HCT116 (cell line): ENCODE data around the gene HOXB1. TPM values are rescaled to one million over a fixed set of nuclear protein-coding genes. Genes with fewer than 3 reads are reported as not detected.

Experiments used
- ATAC-seq: fragments of 200-7000 bp; cut with Tn5 transposase; 2 replicates; pipeline ENCODE4 v1.9.1; 2020; ENCODE audit warnings: mild to moderate bottlenecking, moderate library complexity
- BruUV-seq: library from RNA; stranded (reverse); fragments of 400-500 nt; replicated peaks from 2 replicates; lab custom pipeline; 2021; lab: Mats Ljungman, UMichigan
- CTCF ChIA-PET: fragments of 300-600 bp; sonication (Branson Sonifier 250); formaldehyde crosslinking; loops from one replicate; lab custom pipeline; 2021; ENCODE audit warnings: antibody characterized with exemption; lab: Charles Lee
- POLR2A ChIA-PET: fragments of 300-600, 350-600 bp; sonication (Branson Sonifier 250); formaldehyde crosslinking; loops from one replicate; lab custom pipeline; 2021; ENCODE audit warnings: antibody characterized with exemption; lab: Charles Lee
- RAD21 ChIA-PET, 2 experiments: fragments of 300-600 bp; sonication (Branson Sonifier 250); formaldehyde crosslinking; loops; one replicate each; lab custom pipeline; 2023; ENCODE audit warnings: low total read pairs in 2 of 2; ENCODE audit not compliant: uncharacterized antibody in 2 of 2, unreplicated experiment in 2 of 2, low non-redundant PET in 1 of 2; lab: Charles Lee
- DNase-seq: peaks from one replicate; pipeline ENCODE4 v3.0.0-alpha.2; 2010; ENCODE audit warnings: low read depth, low spot score
- H2AFZ ChIP-seq: fragments of 200-600 bp; shearing (Covaris generic), sonication (generic); 2 replicates; pipeline ENCODE4 v1.6.1; 2017; ENCODE audit warnings: low read depth, mixed run types, mixed read lengths, antibody characterized with exemption, low read length; ENCODE audit not compliant: poor library complexity, severe bottlenecking
- H3K27ac ChIP-seq: 2 replicates; pipeline ENCODE4 v1.5.1; 2012; ENCODE audit warnings: low read depth, low read length
- H3K27me3 ChIP-seq: fragments of 200-600 bp; sonication (generic); 2 replicates; pipeline ENCODE4 v1.6.1; 2016; ENCODE audit warnings: mixed run types, low read length, mixed read lengths; ENCODE audit not compliant: insufficient read depth
- H3K36me3 ChIP-seq, 2 experiments: fragments of 200-500 bp in 1 of 2; fragments of 200-600 bp in 1 of 2; sonication (Bioruptor generic) in 1 of 2; sonication (generic) in 1 of 2; 2 replicates each; pipeline versions ENCODE4 v1.5.1 to v1.6.1; 2014 to 2016; ENCODE audit warnings: low read length in 2 of 2, inconsistent platforms in 1 of 2, mixed read lengths in 1 of 2, mixed run types in 1 of 2; ENCODE audit not compliant: insufficient read depth in 2 of 2, control insufficient read depth in 1 of 2
- H3K4me1 ChIP-seq, 2 experiments: fragments of 200-600 bp in 1 of 2; sonication (generic) in 1 of 2; 2 replicates each; pipeline versions ENCODE4 v1.5.1 to v1.6.1; 2012 to 2017; ENCODE audit warnings: low read length in 2 of 2, inconsistent platforms in 1 of 2, mild to moderate bottlenecking in 1 of 2, mixed read lengths in 1 of 2, mixed run types in 1 of 2, moderate library complexity in 1 of 2; ENCODE audit not compliant: insufficient read depth in 2 of 2, control insufficient read depth in 1 of 2
- H3K4me2 ChIP-seq: fragments of 200-600 bp; sonication (generic); 2 replicates; pipeline ENCODE4 v1.6.1; 2017; ENCODE audit warnings: mixed run types, low read length, mixed read lengths
- H3K4me3 ChIP-seq, 2 experiments: fragments of 200-600 bp in 1 of 2; sonication (generic) in 1 of 2; replicated peaks in 1 of 2; 2 replicates each; pipeline ENCODE4 v1.5.1; 2011 to 2016; ENCODE audit warnings: low read length in 2 of 2, control low read depth in 1 of 2, low read depth in 1 of 2, mild to moderate bottlenecking in 1 of 2, mixed read lengths in 1 of 2, mixed run types in 1 of 2
- H3K79me2 ChIP-seq: fragments of 200-600 bp; sonication (generic); 2 replicates; pipeline ENCODE4 v1.6.1; 2017; ENCODE audit warnings: mild to moderate bottlenecking, mixed run types, low read length, moderate library complexity, mixed read lengths; ENCODE audit not compliant: insufficient read depth
- H3K9ac ChIP-seq: fragments of 200-600 bp; sonication (generic); 2 replicates; pipeline ENCODE4 v1.6.1; 2016; ENCODE audit warnings: low read length, mixed read lengths
- H3K9me2 ChIP-seq: fragments of 200-600 bp; sonication (generic), shearing (Covaris generic); 2 replicates; pipeline ENCODE4 v1.6.1; 2017; ENCODE audit warnings: mixed run types, mild to moderate bottlenecking, moderate library complexity; ENCODE audit not compliant: insufficient read depth
- H3K9me3 ChIP-seq, 2 experiments: fragments of 200-500 bp in 1 of 2; fragments of 200-600 bp in 1 of 2; sonication (Bioruptor generic) in 1 of 2; sonication (generic) in 1 of 2; 2 replicates each; pipeline ENCODE4 v1.6.1; 2014 to 2017; ENCODE audit warnings: low read length in 2 of 2, mixed read lengths in 2 of 2, inconsistent platforms in 1 of 2, low read depth in 1 of 2, mild to moderate bottlenecking in 1 of 2, mixed run types in 1 of 2, moderate library complexity in 1 of 2; ENCODE audit not compliant: control insufficient read depth in 1 of 2, insufficient read depth in 1 of 2
- H4K20me1 ChIP-seq: fragments of 200-600 bp; sonication (generic), shearing (Covaris generic); 2 replicates; pipeline ENCODE4 v1.6.1; 2017; ENCODE audit warnings: mixed run types, mild to moderate bottlenecking, moderate library complexity; ENCODE audit not compliant: insufficient read depth
- CBX3 ChIP-seq: IDR thresholded peaks from 2 replicates; pipeline ENCODE4 v1.6.1; 2012; ENCODE audit warnings: low read depth
- CEBPB ChIP-seq: IDR thresholded peaks from 2 replicates; pipeline ENCODE4 v1.6.1; 2012; ENCODE audit warnings: low read depth
- EGR1 ChIP-seq: IDR thresholded peaks from 2 replicates; pipeline ENCODE4 v1.6.1; 2012; ENCODE audit warnings: low read depth
- ELF1 ChIP-seq: IDR thresholded peaks from 2 replicates; pipeline ENCODE4 v1.6.1; 2012; ENCODE audit warnings: low read depth, borderline replicate concordance
- EZH2 ChIP-seq: fragments of 200-600 bp; sonication (generic); IDR thresholded peaks from 2 replicates; pipeline ENCODE4 v1.6.1; 2017; ENCODE audit warnings: antibody characterized with exemption, mixed run types
- EZH2phosphoT487 ChIP-seq: fragments of 200-600 bp; IDR thresholded peaks from 2 replicates; pipeline ENCODE4 v1.6.1; 2018; ENCODE audit warnings: antibody characterized with exemption, borderline replicate concordance
- FOSL1 ChIP-seq: IDR thresholded peaks from 2 replicates; pipeline ENCODE4 v1.6.1; 2012; ENCODE audit warnings: low read depth
- JUND ChIP-seq: IDR thresholded peaks from 2 replicates; pipeline ENCODE4 v1.6.1; 2012
- POLR2A ChIP-seq: IDR thresholded peaks from 2 replicates; pipeline ENCODE4 v1.7.0; 2011; ENCODE audit warnings: borderline replicate concordance; ENCODE audit not compliant: insufficient read depth, insufficient read length; ENCODE audit errors: extremely low read depth
- SIN3A ChIP-seq: IDR thresholded peaks from 2 replicates; pipeline ENCODE4 v1.6.1; 2012; ENCODE audit warnings: low read depth
- SP1 ChIP-seq: IDR thresholded peaks from 2 replicates; pipeline ENCODE4 v1.6.1; 2012; ENCODE audit warnings: low read depth
- SRF ChIP-seq: IDR thresholded peaks from 2 replicates; pipeline ENCODE4 v1.6.1; 2012; ENCODE audit warnings: low read depth
- TCF7L2 ChIP-seq: IDR thresholded peaks from 2 replicates; pipeline ENCODE4 v1.7.0; 2011; ENCODE audit warnings: borderline replicate concordance, inconsistent platforms; ENCODE audit not compliant: insufficient read depth, insufficient read length; ENCODE audit errors: extremely low read depth
- YY1 ChIP-seq: IDR thresholded peaks from 2 replicates; pipeline ENCODE4 v1.6.1; 2011; ENCODE audit warnings: low read length, low read depth, moderate library complexity, mild to moderate bottlenecking; ENCODE audit not compliant: insufficient replicate concordance; ENCODE audit errors: extremely low read depth
- ZFX ChIP-seq: fragments of 450-650 bp; IDR thresholded peaks from 2 replicates; pipeline ENCODE4 v1.6.1; 2017
- ZNF274 ChIP-seq: fragments of 200-500 bp; sonication (Bioruptor generic); IDR thresholded peaks from 2 replicates; pipeline ENCODE4 v1.6.1; 2014; ENCODE audit warnings: mild to moderate bottlenecking, low read depth, low read length, inconsistent platforms
- intact Hi-C: fragments of 100-400 bp; cut with micrococcal nuclease; formaldehyde crosslinking; loops from 2 replicates; pipeline ENCODE4 v1.10.0; 2022
- total RNA-seq: library from RNA; stranded (reverse); gene quantifications from one replicate; pipeline ENCODE4 v1.2.1, GENCODE V29; 2021; ENCODE audit not compliant: unreplicated experiment
- TF ChIP-seq, protein P1 (sequence below): IDR thresholded peaks from 2 replicates; pipeline ENCODE4 v1.6.1; 2012; ENCODE audit warnings: low read depth
- TF ChIP-seq, protein P2 (sequence below), 3 experiments: fragments of 200-600 bp in 1 of 3; sonication (generic) in 1 of 3; IDR thresholded peaks in 2 of 3; conservative IDR thresholded peaks in 1 of 3; 2 replicates each; pipeline ENCODE4 v1.5.1; 2012 to 2017; ENCODE audit warnings: low read depth in 2 of 3, low read length in 2 of 3, antibody characterized with exemption in 1 of 3, borderline replicate concordance in 1 of 3, control low read depth in 1 of 3, mild to moderate bottlenecking in 1 of 3, mixed read lengths in 1 of 3, mixed run types in 1 of 3, moderate library complexity in 1 of 3; ENCODE audit not compliant: insufficient read depth in 1 of 3
- TF ChIP-seq, protein P3 (sequence below): IDR thresholded peaks from 2 replicates; pipeline ENCODE4 v1.6.1; 2012

The HOXB1 gene
- total RNA-seq, 1 experiment from 2014 or later: not detected

DNA sequence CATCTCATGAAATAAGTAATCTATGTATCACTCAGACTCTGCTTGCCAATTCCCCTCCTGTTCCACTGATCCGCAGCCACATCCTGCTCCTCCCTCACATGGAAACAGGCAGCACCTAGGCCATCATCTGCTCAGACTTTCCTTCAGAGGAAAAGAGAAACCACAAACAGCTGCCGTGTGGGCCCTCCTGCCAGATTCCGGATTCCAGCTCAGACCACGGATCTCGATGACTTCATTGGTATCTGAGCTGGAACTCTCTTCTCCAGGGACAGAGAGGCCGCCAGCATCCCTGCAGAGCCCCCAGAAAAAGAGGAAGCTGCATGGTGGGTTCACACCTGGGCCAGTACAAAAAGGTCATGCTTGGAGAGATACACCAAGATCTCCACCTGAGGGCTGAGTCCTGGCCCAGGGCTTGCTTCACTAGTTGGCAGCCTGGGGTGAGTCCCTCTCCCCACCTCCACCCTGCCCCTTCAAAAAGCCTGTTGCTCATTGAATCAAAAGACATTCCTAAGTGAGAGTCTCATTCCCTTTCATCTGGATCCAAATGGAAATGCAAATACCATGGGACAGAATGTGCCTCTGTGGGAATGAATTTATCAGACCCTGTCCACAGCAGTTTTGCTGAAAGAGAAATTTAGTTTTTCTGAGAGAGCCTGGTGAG, 47.2 kb downstream of the HOXB1 start:
- BruUV-seq: no TSS peak
- DNase-seq: peak; percentile 95
- H3K4me2 ChIP-seq: peak overlapping the region; percentile 70
- RAD21 ChIA-PET: interaction anchor here in 1 of 2 experiments (1.3 kb wide), 1 partner anchor 11 kb away, joined by 3 read pairs; no protein-coding TSS in a partner anchor
- H3K4me3 ChIP-seq: peak overlapping the region; percentile 8 to 32; a peak in 3 of 4 replicates
- intact Hi-C loops: loop anchor here (10.0 kb wide), 2 partner anchors 131 to 459 kb away; partner anchors contain the start of genes HOXB7 and HOXB8
- H3K79me2 ChIP-seq: no peaks in the 10 kb centered on the region
- peak overlapping the region; percentile 61 for H3K9ac ChIP-seq
- H3K36me3 ChIP-seq: no peaks in the 10 kb centered on the region
- no peak overlapping the region for H2AFZ ChIP-seq
- H3K4me1 ChIP-seq: peaks cover 57 to 79% of the 10 kb centered on the region in 2 experiments
- H4K20me1 ChIP-seq: no peaks in the 10 kb centered on the region
- peak; percentile 77 for ATAC-seq
- POLR2A ChIA-PET: interaction anchor here (0.8 to 1.4 kb wide), 4 partner anchors 11 to 121 kb away, joined by 3 to 12 read pairs (median 4); partner anchors contain the start of gene HOXB6
- no peaks in the 10 kb centered on the region for H3K27me3 ChIP-seq
- no peaks in the 10 kb centered on the region for H3K9me2 ChIP-seq
- peak overlapping the region; percentile 83 for H3K27ac ChIP-seq
- CTCF ChIA-PET: interaction anchor here (1.4 kb wide), 2 partner anchors 9 to 11 kb away, joined by 4 to 5 read pairs; no protein-coding TSS in a partner anchor
- H3K9me3 ChIP-seq: no peaks in the 10 kb centered on the region
- peak; percentile 77 for TF ChIP-seq CBX3
- TF ChIP-seq ZNF274: no peak
- peak; percentile 79 for TF ChIP-seq JUND
- TF ChIP-seq TCF7L2: no peak
- peak; percentile 98 for TF ChIP-seq SIN3A
- TF ChIP-seq YY1: peak; percentile 53
- TF ChIP-seq SP1: peak; percentile 84
- TF ChIP-seq, protein P1, sequence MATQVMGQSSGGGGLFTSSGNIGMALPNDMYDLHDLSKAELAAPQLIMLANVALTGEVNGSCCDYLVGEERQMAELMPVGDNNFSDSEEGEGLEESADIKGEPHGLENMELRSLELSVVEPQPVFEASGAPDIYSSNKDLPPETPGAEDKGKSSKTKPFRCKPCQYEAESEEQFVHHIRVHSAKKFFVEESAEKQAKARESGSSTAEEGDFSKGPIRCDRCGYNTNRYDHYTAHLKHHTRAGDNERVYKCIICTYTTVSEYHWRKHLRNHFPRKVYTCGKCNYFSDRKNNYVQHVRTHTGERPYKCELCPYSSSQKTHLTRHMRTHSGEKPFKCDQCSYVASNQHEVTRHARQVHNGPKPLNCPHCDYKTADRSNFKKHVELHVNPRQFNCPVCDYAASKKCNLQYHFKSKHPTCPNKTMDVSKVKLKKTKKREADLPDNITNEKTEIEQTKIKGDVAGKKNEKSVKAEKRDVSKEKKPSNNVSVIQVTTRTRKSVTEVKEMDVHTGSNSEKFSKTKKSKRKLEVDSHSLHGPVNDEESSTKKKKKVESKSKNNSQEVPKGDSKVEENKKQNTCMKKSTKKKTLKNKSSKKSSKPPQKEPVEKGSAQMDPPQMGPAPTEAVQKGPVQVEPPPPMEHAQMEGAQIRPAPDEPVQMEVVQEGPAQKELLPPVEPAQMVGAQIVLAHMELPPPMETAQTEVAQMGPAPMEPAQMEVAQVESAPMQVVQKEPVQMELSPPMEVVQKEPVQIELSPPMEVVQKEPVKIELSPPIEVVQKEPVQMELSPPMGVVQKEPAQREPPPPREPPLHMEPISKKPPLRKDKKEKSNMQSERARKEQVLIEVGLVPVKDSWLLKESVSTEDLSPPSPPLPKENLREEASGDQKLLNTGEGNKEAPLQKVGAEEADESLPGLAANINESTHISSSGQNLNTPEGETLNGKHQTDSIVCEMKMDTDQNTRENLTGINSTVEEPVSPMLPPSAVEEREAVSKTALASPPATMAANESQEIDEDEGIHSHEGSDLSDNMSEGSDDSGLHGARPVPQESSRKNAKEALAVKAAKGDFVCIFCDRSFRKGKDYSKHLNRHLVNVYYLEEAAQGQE: no peak
- TF ChIP-seq, protein P2, sequence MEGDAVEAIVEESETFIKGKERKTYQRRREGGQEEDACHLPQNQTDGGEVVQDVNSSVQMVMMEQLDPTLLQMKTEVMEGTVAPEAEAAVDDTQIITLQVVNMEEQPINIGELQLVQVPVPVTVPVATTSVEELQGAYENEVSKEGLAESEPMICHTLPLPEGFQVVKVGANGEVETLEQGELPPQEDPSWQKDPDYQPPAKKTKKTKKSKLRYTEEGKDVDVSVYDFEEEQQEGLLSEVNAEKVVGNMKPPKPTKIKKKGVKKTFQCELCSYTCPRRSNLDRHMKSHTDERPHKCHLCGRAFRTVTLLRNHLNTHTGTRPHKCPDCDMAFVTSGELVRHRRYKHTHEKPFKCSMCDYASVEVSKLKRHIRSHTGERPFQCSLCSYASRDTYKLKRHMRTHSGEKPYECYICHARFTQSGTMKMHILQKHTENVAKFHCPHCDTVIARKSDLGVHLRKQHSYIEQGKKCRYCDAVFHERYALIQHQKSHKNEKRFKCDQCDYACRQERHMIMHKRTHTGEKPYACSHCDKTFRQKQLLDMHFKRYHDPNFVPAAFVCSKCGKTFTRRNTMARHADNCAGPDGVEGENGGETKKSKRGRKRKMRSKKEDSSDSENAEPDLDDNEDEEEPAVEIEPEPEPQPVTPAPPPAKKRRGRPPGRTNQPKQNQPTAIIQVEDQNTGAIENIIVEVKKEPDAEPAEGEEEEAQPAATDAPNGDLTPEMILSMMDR (IDR thresholded peaks at IDR 0.05 in 2 of 3, conservative IDR thresholded peaks at IDR 0.05 in 1 of 3; ENCODE audit: borderline replicate concordance in 1 of 3, insufficient read depth in 1 of 3, low read depth in 2 of 3, low read length in 2 of 3): no peak
- no peak for TF ChIP-seq EZH2
- TF ChIP-seq EGR1: peak; percentile 54; the same call in 1 of the 2 replicates
- TF ChIP-seq FOSL1: peak; percentile 78
- no peak for TF ChIP-seq ZFX
- TF ChIP-seq SRF: peak; percentile 16; the same call in 1 of the 2 replicates
- no peak for TF ChIP-seq POLR2A
- TF ChIP-seq ELF1: no peak; the same call in 1 of the 2 replicates
- no peak for TF ChIP-seq EZH2phosphoT487
- TF ChIP-seq CEBPB: peak; percentile 80; the same call in 1 of the 2 replicates
- TF ChIP-seq, protein P3, sequence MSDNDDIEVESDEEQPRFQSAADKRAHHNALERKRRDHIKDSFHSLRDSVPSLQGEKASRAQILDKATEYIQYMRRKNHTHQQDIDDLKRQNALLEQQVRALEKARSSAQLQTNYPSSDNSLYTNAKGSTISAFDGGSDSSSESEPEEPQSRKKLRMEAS: peak; percentile 84
